Omental fat pad (tissue), 4 donors: ENCODE measurements around the gene GPR87. TPM values are rescaled to one million over a fixed set of nuclear protein-coding genes. Genes with fewer than 3 reads are reported as not detected.
A peak's percentile ranks its signal among the peaks of the same experiment; 100 is the strongest.

Experiments used
- ATAC-seq: fragments of 150-250 bp; one replicate; pipeline ENCODE4 v1.9.1; 2016; ENCODE audit warnings: mild to moderate bottlenecking, moderate library complexity; ENCODE audit not compliant: low FRiP score
- DNase-seq: peaks from one replicate; pipeline ENCODE4 v3.0.0-alpha.2; 2019; ENCODE audit warnings: low spot score
- total RNA-seq, 4 donors: library from RNA; depleted of rRNA; stranded (reverse); fragments of >200 nt; gene quantifications; one replicate each; pipeline ENCODE4 v1.1.0, GENCODE V29; 2016
- TF ChIP-seq, protein P1 (sequence below), 3 donors: fragments of 450-650 bp; IDR thresholded peaks; one replicate each; pipeline ENCODE4 v1.5.1; 2016 to 2017; ENCODE audit warnings: antibody characterized with exemption in 3 of 3, mild to moderate bottlenecking in 3 of 3, moderate library complexity in 2 of 3

Gene GPR87
- total RNA-seq, 4 donors from 2014 or later = not detected

DNA sequence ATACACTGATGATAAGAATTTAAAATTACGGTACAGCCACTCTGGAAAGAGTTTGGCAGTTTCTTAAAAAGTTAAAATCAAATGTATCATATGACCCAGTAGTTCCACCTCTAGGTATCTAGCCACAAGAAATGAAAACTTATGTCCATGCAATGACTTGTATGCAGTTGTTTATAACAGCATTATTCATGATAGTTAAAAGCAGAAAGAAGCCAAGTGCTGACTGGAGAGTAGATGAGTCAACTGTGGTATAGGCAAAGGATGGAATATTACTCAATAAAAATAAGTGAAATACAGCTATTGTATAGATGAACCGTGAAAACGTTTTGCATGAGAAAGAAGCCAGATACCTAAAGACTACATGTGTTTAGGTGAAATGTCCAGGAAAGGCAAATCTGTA lies 14.8 kb downstream of the GPR87 start:
- ATAC-seq (no peak), DNase-seq (no peak)
- TF ChIP-seq, protein P1, sequence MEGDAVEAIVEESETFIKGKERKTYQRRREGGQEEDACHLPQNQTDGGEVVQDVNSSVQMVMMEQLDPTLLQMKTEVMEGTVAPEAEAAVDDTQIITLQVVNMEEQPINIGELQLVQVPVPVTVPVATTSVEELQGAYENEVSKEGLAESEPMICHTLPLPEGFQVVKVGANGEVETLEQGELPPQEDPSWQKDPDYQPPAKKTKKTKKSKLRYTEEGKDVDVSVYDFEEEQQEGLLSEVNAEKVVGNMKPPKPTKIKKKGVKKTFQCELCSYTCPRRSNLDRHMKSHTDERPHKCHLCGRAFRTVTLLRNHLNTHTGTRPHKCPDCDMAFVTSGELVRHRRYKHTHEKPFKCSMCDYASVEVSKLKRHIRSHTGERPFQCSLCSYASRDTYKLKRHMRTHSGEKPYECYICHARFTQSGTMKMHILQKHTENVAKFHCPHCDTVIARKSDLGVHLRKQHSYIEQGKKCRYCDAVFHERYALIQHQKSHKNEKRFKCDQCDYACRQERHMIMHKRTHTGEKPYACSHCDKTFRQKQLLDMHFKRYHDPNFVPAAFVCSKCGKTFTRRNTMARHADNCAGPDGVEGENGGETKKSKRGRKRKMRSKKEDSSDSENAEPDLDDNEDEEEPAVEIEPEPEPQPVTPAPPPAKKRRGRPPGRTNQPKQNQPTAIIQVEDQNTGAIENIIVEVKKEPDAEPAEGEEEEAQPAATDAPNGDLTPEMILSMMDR (IDR thresholded peaks at IDR 0.05) = no peak

DNA sequence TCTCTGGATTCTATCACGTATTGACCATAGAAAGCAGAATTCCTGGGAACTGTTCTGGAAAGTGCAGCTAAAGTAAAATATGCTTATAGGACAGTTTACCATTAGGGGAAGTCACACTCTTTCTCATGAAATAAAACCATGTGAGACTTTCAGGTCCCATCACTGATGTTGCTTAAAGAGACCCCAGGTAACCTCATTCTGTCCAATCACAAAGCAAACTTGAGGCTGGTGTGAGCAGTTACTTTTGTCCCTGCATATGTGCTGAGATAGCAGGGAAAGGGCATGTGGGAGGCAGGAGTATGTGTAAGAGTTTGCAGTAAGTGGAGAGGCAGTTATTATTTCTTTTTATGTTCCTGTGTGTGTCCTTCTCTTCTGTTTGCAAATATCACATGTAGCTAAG lies 16.1 kb downstream of the GPR87 start:
- DNase-seq (no peak), ATAC-seq (no peak)
- TF ChIP-seq, protein P1 (IDR thresholded peaks at IDR 0.05) = no peak

DNA sequence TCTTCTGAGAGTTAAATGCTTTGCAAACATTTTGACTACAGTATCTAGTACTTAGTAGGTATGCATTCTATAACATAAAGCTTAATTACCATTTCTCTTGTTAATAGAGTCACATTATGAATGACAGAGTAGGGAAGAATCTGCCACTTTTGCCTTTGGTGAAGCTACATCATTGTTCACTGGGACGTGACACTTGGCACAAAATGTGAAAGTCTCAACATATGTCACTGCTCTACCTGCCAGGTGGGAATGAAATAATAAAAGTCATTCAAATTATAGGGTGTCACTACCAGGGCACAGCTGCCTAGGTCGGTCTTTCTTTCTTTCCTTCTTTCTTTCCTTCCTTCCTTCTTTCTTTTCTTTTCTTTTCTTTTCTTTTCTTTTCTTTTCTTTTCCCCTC lies 17.6 kb downstream of the GPR87 start:
- no peak for ATAC-seq
- TF ChIP-seq, protein P1 (IDR thresholded peaks at IDR 0.05) = no peak
- DNase-seq = no peak

DNA sequence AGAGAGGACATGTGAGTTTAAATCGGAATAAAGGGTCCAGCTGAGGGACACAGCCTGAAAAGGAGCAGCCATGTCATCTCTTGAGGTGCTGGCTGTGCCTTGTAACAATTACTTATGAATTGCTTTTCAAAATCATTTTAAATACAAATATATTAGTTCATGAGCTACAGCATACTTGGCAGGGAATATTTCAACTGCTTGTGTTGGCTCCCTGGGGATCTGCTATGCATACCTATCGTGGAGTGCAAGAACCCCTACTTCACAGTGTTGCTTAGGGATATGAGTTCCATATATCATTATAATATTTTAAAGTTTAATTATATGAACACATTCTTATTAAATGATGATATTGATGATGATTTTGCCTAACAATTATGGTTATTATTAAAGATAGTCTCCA lies 19.2 kb downstream of the GPR87 start:
- TF ChIP-seq, protein P1 (IDR thresholded peaks at IDR 0.05) = no peak
- ATAC-seq = no peak
- DNase-seq = no peak

DNA sequence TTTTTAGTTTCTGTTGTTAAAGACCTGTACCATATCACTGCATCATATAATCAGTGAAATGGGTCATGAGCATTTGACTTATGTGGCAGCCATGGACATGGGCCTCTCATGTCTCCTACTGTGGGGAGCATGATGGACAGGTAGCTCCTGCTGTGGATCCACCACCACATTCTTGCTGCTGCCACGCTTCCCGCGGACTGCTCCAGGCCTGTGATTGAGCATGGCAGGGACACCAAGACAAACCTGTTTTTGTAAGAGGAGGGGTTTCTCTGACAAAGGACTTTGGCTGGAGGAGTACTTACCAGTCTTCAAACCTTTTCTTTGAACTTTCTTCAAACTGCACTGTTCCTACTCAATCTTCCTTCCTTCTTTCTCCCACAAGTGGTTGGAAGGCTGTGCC lies 20.4 kb downstream of the GPR87 start:
- no peak for DNase-seq
- TF ChIP-seq, protein P1 (IDR thresholded peaks at IDR 0.05) = no peak

DNA sequence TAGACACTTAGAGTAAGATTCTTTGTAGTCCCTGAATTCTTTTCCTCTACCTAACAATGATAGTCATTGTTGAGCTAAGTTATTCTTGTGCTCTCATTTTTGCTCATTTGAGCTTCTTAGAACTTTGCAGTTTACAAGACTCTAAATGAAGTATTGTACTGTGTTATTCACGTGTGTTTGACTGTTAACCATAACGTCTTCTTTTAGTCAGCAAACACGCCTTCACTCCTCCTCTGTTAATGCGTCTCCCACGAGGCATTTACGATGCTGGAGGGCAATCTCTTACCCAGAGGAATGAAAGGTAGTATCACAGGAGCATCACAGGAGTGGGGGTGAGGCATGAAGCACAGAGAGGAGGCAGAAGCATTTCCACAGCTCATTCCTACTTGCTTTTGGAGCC lies 23.5 kb downstream of the GPR87 start:
- TF ChIP-seq, protein P1 (IDR thresholded peaks at IDR 0.05) = no peak

More for the DNA sequence above, 20.4 kb downstream of the GPR87 start:
- no peak for ATAC-seq

DNA sequence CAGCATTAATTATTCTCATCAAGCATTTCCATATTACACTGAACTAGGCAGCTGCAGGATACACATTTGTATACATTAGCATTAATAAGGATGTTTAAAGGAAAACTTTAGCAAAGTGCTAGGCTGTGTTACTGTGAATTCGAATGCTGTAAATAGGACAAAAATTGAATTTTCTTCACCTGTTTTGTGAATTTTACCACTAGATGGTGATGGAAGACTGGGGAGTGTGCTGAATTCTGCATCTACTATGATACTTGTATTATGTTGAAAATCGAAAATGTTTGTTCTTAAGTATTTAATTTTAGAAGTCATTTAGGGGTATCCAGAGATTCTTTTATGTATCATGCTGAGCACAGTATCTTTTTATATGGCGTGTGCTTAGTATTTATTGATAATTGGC lies 25.9 kb downstream of the GPR87 start:
- DNase-seq (no peak), ATAC-seq (no peak)
- TF ChIP-seq, protein P1 (IDR thresholded peaks at IDR 0.05) = peak in 1 of 3 donors; percentile 18

More for the DNA sequence above, 23.5 kb downstream of the GPR87 start:
- no peak for DNase-seq
- no peak for ATAC-seq
